GM19467 (cell line): ENCODE results near the gene NARS2.

Source experiments
- ATAC-seq: cut with Tn5 transposase; IDR thresholded peaks from one replicate; pipeline ENCODE4 v1.9.1; 2021; ENCODE audit warnings: mild to moderate bottlenecking, moderate library complexity; ENCODE audit not compliant: unreplicated experiment

NARS2 gene

GRCh38 chr11:78446210-78446609 is 128.5 kb downstream of the NARS2 start:
- ATAC-seq = no peak

- ATAC-seq = no peak
Measured at GRCh38 chr11:78444726-78445125, 129.9 kb downstream of the NARS2 start.

- no peak for ATAC-seq
Measured at GRCh38 chr11:78441956-78442355, 132.7 kb downstream of the NARS2 start.

- ATAC-seq = peak; percentile 86
Measured at GRCh38 chr11:78438298-78438975, 136.2 kb downstream of the NARS2 start.

GRCh38 chr11:78432956-78433355 is 141.7 kb downstream of the NARS2 start:
- no peak for ATAC-seq

GRCh38 chr11:78432058-78432515 is 142.6 kb downstream of the NARS2 start:
- ATAC-seq = no peak

GRCh38 chr11:78429660-78430059 is 145.0 kb downstream of the NARS2 start:
- no peak for ATAC-seq

GRCh38 chr11:78429209-78429608 is 145.5 kb downstream of the NARS2 start:
- no peak for ATAC-seq

- ATAC-seq = no peak
Measured at GRCh38 chr11:78428773-78429172, 145.9 kb downstream of the NARS2 start.

- ATAC-seq = no peak
Measured at GRCh38 chr11:78428266-78428636, 146.4 kb downstream of the NARS2 start.

GRCh38 chr11:78427615-78428265 is 146.9 kb downstream of the NARS2 start:
- no peak for ATAC-seq

GRCh38 chr11:78426845-78427244 is 147.8 kb downstream of the NARS2 start:
- ATAC-seq = no peak

- no peak for ATAC-seq
Measured at GRCh38 chr11:78425399-78426070, 149.1 kb downstream of the NARS2 start.

GRCh38 chr11:78424334-78425270 is 150.1 kb downstream of the NARS2 start:
- peak; percentile 37 for ATAC-seq

- no peak for ATAC-seq
Measured at GRCh38 chr11:78423241-78423640, 151.4 kb downstream of the NARS2 start.

GRCh38 chr11:78420796-78421209 is 153.9 kb downstream of the NARS2 start:
- no peak for ATAC-seq

- ATAC-seq = no peak
Measured at GRCh38 chr11:78420255-78420764, 154.4 kb downstream of the NARS2 start.

GRCh38 chr11:78419327-78419726 is 155.3 kb downstream of the NARS2 start:
- no peak for ATAC-seq

- ATAC-seq = no peak
Measured at GRCh38 chr11:78418584-78419211, 156.0 kb downstream of the NARS2 start.

GRCh38 chr11:78417888-78418583 is 156.6 kb downstream of the NARS2 start:
- ATAC-seq = peak; percentile 61
